Endothelial cell of umbilical vein (primary cell): ENCODE results near the gene PNPLA3. TPM values are rescaled to one million over a fixed set of nuclear protein-coding genes. Genes with fewer than 3 reads are reported as not detected.

Experiments
- BruUV-seq: library from RNA; stranded (reverse); fragments of 400-500 nt; replicated peaks from 2 replicates; lab custom pipeline; 2021; lab: Mats Ljungman, UMichigan
- CTCF ChIA-PET: fragments of 300-600, 350-600 bp; sonication (Branson Sonifier 250); formaldehyde crosslinking; loops from one replicate; lab custom pipeline; 2021; ENCODE audit warnings: antibody characterized with exemption, inconsistent platforms; lab: Charles Lee
- POLR2A ChIA-PET: fragments of 300-600, 350-600 bp; sonication (Branson Sonifier 250); formaldehyde crosslinking; loops from one replicate; lab custom pipeline; 2021; ENCODE audit warnings: antibody characterized with exemption, inconsistent platforms; lab: Charles Lee
- DNase-seq: peaks from one replicate; pipeline ENCODE4 v3.0.0-alpha.2; 2011; ENCODE audit warnings: low read depth, low spot score
- FAIRE-seq: peaks from 2 replicates; lab custom pipeline; 2011; peaks lifted over from hg19 to GRCh38; lab: Jason Lieb, UNC
- H2AFZ ChIP-seq: 2 replicates; pipeline ENCODE4 v1.6.0; 2012; ENCODE audit warnings: low read depth, low read length, control low read depth, inconsistent platforms
- H3K27ac ChIP-seq: 2 replicates; pipeline ENCODE4 v1.5.1; 2011; ENCODE audit warnings: low read depth, mild to moderate bottlenecking, control low read depth, low read length, moderate library complexity; ENCODE audit not compliant: insufficient read depth
- H3K27me3 ChIP-seq, 2 experiments: 2 replicates each; pipeline versions ENCODE4 v1.6.0 to v1.6.1; 2011; ENCODE audit warnings: low read length in 2 of 2, mixed read lengths in 1 of 2; ENCODE audit not compliant: control insufficient read depth in 2 of 2, insufficient read depth in 2 of 2
- H3K36me3 ChIP-seq, 2 experiments: 2 replicates in 1 of 2; 3 replicates in 1 of 2; pipeline ENCODE4 v1.5.1; 2011; ENCODE audit warnings: low read length in 2 of 2, mild to moderate bottlenecking in 1 of 2, moderate library complexity in 1 of 2; ENCODE audit not compliant: control insufficient read depth in 2 of 2, insufficient read depth in 2 of 2; ENCODE audit errors: extremely low read depth in 1 of 2
- H3K4me1 ChIP-seq: 3 replicates; pipeline ENCODE4 v1.5.1; 2011; ENCODE audit warnings: mild to moderate bottlenecking, low read length; ENCODE audit not compliant: control insufficient read depth, insufficient read depth; ENCODE audit errors: extremely low read depth
- H3K4me2 ChIP-seq: 2 replicates; pipeline ENCODE4 v1.6.1; 2011; ENCODE audit warnings: low read length, control low read depth, mixed read lengths; ENCODE audit not compliant: insufficient read depth
- H3K4me3 ChIP-seq, 3 experiments: fragments of 200-600 bp in 1 of 3; sonication (generic), shearing (Covaris generic) in 1 of 3; replicated peaks in 1 of 3; 2 replicates each; pipeline ENCODE4 v1.5.1; 2011 to 2016; ENCODE audit warnings: control low read depth in 3 of 3, low read length in 3 of 3, mild to moderate bottlenecking in 2 of 3, inconsistent platforms in 1 of 3, low read depth in 1 of 3, moderate library complexity in 1 of 3; ENCODE audit not compliant: insufficient read depth in 1 of 3
- H3K79me2 ChIP-seq: 2 replicates; pipeline ENCODE4 v1.6.0; 2012; ENCODE audit warnings: low read length, inconsistent platforms; ENCODE audit not compliant: control insufficient read depth, insufficient read depth
- H3K9ac ChIP-seq: replicated peaks from 2 replicates; pipeline ENCODE3; 2011; ENCODE audit warnings: low read length, control low read depth; ENCODE audit not compliant: insufficient read depth; ENCODE audit errors: extremely low read depth
- H3K9me1 ChIP-seq: replicated peaks from 3 replicates; pipeline ENCODE4 v1.6.0; 2011; ENCODE audit warnings: mild to moderate bottlenecking, low read length; ENCODE audit not compliant: control insufficient read depth, insufficient read depth; ENCODE audit errors: extremely low read depth
- H3K9me3 ChIP-seq: replicated peaks from 2 replicates; pipeline ENCODE4 v1.5.1; 2012; ENCODE audit warnings: low read length, inconsistent platforms; ENCODE audit not compliant: control insufficient read depth, insufficient read depth
- H4K20me1 ChIP-seq: replicated peaks from 2 replicates; pipeline ENCODE3; 2011; ENCODE audit warnings: mild to moderate bottlenecking, low read length; ENCODE audit not compliant: control insufficient read depth, insufficient read depth; ENCODE audit errors: extremely low read depth
- CTCF ChIP-seq, 2 donors: IDR thresholded peaks; 1 replicate in 1 of 2; 2 replicates in 1 of 2; pipeline ENCODE4 v1.5.1; 2011; ENCODE audit warnings: low read length in 2 of 2, mild to moderate bottlenecking in 2 of 2, moderate library complexity in 2 of 2, control low read depth in 1 of 2, inconsistent platforms in 1 of 2, low read depth in 1 of 2; ENCODE audit not compliant: insufficient read depth in 1 of 2; ENCODE audit errors: extremely low read depth in 1 of 2
- EZH2 ChIP-seq: IDR thresholded peaks from 2 replicates; pipeline ENCODE4 v1.6.1; 2012; ENCODE audit warnings: borderline replicate concordance, low read depth, mild to moderate bottlenecking, moderate library complexity, low read length, inconsistent platforms; ENCODE audit not compliant: severe bottlenecking
- FOS ChIP-seq: IDR thresholded peaks from 2 replicates; pipeline ENCODE4 v1.6.1; 2011; ENCODE audit warnings: mild to moderate bottlenecking, low read length, moderate library complexity, borderline replicate concordance; ENCODE audit not compliant: insufficient read depth
- MAX ChIP-seq: IDR thresholded peaks from 2 replicates; pipeline ENCODE4 v1.6.1; 2011; ENCODE audit not compliant: insufficient read depth, insufficient read length
- dilution Hi-C: fragments of 300-500 bp; cut with MboI; formaldehyde crosslinking; loops from one replicate; pipeline ENCODE4 v1.15.0; 2019; ENCODE audit warnings: low sequenced_read_pairs; ENCODE audit not compliant: extremely low pct_ligation_motif_present
- intact Hi-C: fragments of 100-400 bp; cut with micrococcal nuclease; formaldehyde crosslinking; loops from one replicate; pipeline ENCODE4 v1.10.0; 2022
- polyA plus RNA-seq, 4 experiments: library from polyadenylated mRNA; depleted of rRNA in 3 of 4; stranded (reverse) in 3 of 4; unstranded in 1 of 4; fragments of >200 nt; gene quantifications; 2 replicates each; pipeline versions ENCODE4 v1.2.1 to v1.2.3, GENCODE V29; 2011 to 2012; ENCODE audit warnings: missing spikeins in 1 of 4
- total RNA-seq: library from RNA; stranded (reverse); gene quantifications from 2 replicates; pipeline ENCODE4 v1.2.3, GENCODE V29; 2021

The PNPLA3 gene
- total and polyA plus RNA-seq, 2 donors (not counting 3 experiments of a cell fraction or from before 2014, with no cell fraction given), result 5.3 to 12.3 TPM

- no peak overlapping the region for H3K4me3 ChIP-seq
- peak; percentile 63 for DNase-seq
- H4K20me1 ChIP-seq, result no peaks in the 10 kb centered on the region
- intact Hi-C loops (loop anchor here (1.0 kb wide), 1 partner anchor 63 kb away; no protein-coding TSS in a partner anchor), dilution Hi-C loops (no loop called here)
- H3K4me1 ChIP-seq, result no peaks in the 10 kb centered on the region
- CTCF ChIA-PET, result interaction anchor here (0.6 to 2.9 kb wide), 43 partner anchors 9 to 739 kb away, joined by 3 to 92 read pairs (median 5); partner anchors contain the start of genes PNPLA3, PNPLA5 and SAMM50
- no peak overlapping the region for H2AFZ ChIP-seq
- H3K27ac ChIP-seq, result no peak overlapping the region
- TF ChIP-seq FOS (no peak), EZH2 (no peak), CTCF (IDR thresholded peaks at IDR 0.05; ENCODE audit: extremely low read depth in 1 of 2, insufficient read depth in 1 of 2, low read depth in 1 of 2, low read length in 2 of 2) (peak; percentile 91 to 97), MAX (no peak)
- H3K36me3 ChIP-seq, result no peaks in the 10 kb centered on the region
- no TSS peak for BruUV-seq
- FAIRE-seq, result peak; percentile 93
- H3K9me1 ChIP-seq, result no peaks in the 10 kb centered on the region
- H3K27me3 ChIP-seq, result no peaks in the 10 kb centered on the region
- H3K79me2 ChIP-seq, result no peaks in the 10 kb centered on the region
- H3K9me3 ChIP-seq, result no peaks in the 10 kb centered on the region
- no peak overlapping the region for H3K9ac ChIP-seq
- POLR2A ChIA-PET, result no interaction called here
- no peak overlapping the region for H3K4me2 ChIP-seq
Measured at GRCh38 chr22:43945632-43946383, 22.2 kb downstream of the PNPLA3 start.
